Measurements from ENCODE around the gene CCDC18. TPM values are rescaled to one million over a fixed set of nuclear protein-coding genes. Genes with fewer than 3 reads are reported as not detected.
A peak's percentile ranks its signal among the peaks of the same experiment; 100 is the strongest.
"Not testable (repeated sequence)": the region's sequence is repeated elsewhere in the genome, so short reads cannot be mapped to it uniquely, and the experiment has no call there.

Gene CCDC18
- total RNA-seq, 1 donor, result 14.7 TPM

DNA sequence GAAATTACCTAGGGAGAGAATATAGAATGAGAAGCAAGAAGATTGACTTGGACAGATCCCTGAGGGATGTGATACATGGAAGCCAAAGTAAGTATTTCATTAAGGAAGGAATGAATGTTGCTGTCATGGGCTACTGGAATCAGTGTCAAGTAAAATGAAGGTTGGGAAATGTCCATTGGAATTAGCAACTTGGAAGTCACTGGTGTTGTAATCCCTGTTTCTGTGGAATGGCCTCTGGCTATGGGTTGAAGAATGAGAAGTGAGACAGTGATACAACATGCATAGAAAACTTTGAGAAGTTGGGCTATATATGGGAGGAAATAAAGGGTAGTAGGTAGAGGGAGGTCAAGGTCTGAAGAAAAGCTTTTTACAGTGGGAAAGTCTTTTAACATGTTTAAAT is 54.7 kb downstream of the CCDC18 start:
- H3K4me3 ChIP-seq (ENCODE audit: low read depth, low read length), result no peak overlapping the region
- TF ChIP-seq, protein P1, sequence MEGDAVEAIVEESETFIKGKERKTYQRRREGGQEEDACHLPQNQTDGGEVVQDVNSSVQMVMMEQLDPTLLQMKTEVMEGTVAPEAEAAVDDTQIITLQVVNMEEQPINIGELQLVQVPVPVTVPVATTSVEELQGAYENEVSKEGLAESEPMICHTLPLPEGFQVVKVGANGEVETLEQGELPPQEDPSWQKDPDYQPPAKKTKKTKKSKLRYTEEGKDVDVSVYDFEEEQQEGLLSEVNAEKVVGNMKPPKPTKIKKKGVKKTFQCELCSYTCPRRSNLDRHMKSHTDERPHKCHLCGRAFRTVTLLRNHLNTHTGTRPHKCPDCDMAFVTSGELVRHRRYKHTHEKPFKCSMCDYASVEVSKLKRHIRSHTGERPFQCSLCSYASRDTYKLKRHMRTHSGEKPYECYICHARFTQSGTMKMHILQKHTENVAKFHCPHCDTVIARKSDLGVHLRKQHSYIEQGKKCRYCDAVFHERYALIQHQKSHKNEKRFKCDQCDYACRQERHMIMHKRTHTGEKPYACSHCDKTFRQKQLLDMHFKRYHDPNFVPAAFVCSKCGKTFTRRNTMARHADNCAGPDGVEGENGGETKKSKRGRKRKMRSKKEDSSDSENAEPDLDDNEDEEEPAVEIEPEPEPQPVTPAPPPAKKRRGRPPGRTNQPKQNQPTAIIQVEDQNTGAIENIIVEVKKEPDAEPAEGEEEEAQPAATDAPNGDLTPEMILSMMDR (IDR thresholded peaks at IDR 0.05; ENCODE audit: insufficient read depth, low read depth, low read length), result no peak
- DNase-seq (ENCODE audit: low read depth), result peak; percentile 29

DNA sequence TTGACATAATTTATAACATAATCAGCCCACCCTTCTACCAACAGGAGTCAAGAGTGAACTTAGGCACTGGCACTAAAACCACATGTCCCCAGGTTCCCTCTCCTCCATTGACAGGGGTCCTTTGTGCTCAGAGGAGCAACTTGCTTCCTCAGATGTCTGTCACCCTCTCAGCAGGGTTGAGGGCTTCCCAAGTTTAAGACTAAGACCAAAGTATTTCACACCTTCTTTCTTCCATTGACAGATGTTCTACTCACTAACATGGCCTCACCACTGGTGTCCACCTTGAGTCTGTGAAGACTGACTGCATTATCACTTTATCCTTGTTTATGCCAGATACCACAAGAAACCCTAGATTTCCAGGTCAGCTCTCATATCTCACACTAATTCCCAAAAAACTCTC is 56.5 kb downstream of the CCDC18 start:
- no peak for DNase-seq (ENCODE audit: low read depth)
- no peak overlapping the region for H3K4me3 ChIP-seq (ENCODE audit: low read depth, low read length)
- TF ChIP-seq, protein P1 (IDR thresholded peaks at IDR 0.05; ENCODE audit: insufficient read depth, low read depth, low read length), result no peak

DNA sequence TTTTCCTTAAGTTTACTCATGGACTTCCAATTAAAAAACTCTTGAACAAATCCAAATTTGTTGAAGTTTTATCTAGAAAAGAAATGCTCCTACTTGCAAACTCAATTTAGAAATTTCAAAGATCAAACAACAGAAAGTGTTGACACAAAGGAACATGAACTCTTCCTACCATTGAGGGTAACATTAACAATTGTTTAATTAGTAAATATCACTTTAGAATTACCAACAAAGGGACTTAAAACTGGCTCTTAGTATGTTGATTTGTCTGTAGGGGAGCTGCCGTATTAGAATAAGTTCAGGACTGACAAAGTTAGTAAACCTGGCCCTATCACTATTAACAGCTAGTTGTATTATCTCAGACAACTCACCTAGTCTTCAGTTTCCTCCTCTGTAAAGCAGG is 57.9 kb downstream of the CCDC18 start:
- no peak overlapping the region for H3K4me3 ChIP-seq (ENCODE audit: low read depth, low read length)
- TF ChIP-seq, protein P1 (IDR thresholded peaks at IDR 0.05; ENCODE audit: insufficient read depth, low read depth, low read length), result no peak
- DNase-seq (ENCODE audit: low read depth), result no peak

DNA sequence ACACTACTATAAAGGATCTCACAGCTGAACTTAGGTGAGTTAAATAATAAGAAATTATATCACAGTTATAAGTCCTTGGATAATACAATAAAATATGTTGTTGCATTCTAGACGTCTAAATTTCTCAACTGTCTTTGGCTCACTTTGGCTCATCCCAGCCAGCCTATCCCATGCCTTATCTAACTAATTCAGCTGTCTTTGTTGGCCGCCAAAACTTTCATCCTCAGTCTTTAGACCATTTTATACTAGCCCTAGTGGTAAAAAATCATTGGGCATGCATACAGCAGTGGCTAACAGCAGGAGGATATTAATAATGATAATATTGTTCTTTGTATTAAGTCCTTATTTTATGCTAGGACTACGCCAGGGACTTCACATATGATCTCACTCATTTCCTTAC is 59.3 kb downstream of the CCDC18 start:
- no peak overlapping the region for H3K4me3 ChIP-seq (ENCODE audit: low read depth, low read length)
- DNase-seq (ENCODE audit: low read depth), result no peak
- TF ChIP-seq, protein P1 (IDR thresholded peaks at IDR 0.05; ENCODE audit: insufficient read depth, low read depth, low read length), result no peak

DNA sequence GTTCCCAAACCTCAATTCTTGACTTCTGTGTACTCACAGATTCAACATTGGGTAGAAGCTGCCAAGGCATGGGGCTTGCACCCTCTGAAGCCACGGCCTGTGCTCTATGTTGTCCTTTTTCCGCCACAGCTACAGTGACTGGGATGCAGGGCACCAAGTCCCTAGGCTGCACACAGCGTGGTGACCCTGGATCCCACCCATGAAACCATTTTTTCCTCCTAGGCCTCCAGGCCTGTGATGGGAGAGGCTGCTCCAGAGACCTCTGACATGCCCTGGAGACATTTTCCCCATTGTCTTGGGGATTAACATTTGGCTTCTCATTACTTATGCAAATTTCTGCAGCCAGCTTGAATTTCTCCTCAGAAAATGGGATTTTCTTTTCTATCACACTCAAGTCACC is 62.7 kb downstream of the CCDC18 start:
- not testable (repeated sequence) for DNase-seq (ENCODE audit: low read depth); H3K4me3 ChIP-seq (ENCODE audit: low read depth, low read length)

DNA sequence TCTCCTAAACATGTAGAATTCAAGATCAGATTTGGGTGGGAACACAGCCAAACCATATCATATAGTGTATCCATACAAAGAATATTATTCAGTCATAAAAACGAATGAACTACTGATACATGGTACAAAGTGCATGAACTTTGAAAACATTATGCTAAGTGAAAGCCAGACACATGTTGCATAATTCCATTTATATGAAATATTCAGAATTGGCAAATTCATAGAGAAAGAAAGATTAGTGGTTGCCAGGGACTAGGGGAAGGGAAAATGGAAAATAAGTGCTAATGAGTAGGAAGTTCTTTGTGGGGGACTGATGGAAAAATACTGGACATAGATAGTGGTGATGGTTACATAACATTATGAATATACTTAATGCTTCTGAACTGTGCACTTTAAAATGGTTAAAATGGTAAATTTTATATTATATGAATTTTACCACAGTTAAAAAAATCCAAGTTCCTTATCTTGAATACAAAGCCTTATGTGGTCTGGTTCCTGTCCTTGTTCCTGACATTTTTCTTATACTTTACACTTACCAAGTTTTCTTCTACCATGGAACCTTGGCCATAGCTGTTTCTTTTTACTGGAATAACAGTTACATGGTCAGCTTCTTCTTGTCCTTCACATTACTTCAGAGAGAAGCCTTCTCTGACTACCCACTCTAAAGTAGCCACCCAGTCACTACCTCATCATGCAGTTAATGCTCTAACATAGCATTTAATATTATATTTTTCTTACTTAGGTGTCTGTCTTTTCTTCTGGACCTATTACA is 64.0 kb downstream of the CCDC18 start:
- TF ChIP-seq, protein P1 (IDR thresholded peaks at IDR 0.05; ENCODE audit: insufficient read depth, low read depth, low read length), result no peak
- DNase-seq (ENCODE audit: low read depth), result no peak
- H3K4me3 ChIP-seq (ENCODE audit: low read depth, low read length), result no peak overlapping the region

DNA sequence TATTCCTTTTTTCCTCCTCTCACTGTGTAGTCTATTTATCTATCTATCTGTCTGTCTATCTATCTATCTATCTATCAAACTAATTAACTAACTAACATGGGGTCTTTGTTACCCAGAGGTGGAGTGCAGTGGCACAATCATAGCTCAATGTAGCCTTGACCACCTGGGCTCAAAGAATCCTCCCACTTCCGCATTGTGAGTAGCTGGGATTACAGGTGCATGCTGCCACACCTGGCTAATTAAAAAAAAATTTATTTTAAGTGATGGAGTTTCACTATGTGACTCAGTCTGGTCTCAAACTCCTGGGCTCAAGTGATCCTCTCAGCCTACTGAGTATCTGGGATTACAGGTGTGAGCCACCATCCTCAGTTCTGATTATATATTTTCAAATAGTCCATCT is 71.4 kb downstream of the CCDC18 start:
- DNase-seq (ENCODE audit: low read depth), result no peak
- TF ChIP-seq, protein P1 (IDR thresholded peaks at IDR 0.05; ENCODE audit: insufficient read depth, low read depth, low read length), result no peak
- no peak overlapping the region for H3K4me3 ChIP-seq (ENCODE audit: low read depth, low read length)
